ENCODE measurements around the gene RNF112.
"Not testable (repeated sequence)": the region's sequence is repeated elsewhere in the genome, so short reads cannot be mapped to it uniquely, and the experiment has no call there.

RNF112 gene

DNA sequence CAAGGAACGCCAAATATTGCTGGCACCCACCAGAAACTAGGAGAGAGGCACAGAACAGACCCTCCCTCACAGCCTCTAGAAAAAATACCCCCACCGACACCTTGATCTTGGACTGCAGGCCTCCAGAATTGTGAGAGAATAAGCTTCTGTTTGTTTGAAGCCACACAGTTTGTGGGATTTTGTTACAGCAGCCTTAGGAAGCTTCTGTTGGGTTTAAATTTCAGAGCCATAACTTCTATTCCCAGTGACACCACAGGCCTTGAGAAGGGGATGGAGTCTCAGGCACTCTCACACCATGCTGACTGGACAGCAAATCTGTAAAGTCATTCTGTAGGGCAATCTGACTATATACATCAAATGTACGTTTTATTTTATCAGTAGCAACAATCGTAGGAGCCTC lies 38.6 kb downstream of the RNF112 start:
- DNase-seq: no peak

DNA sequence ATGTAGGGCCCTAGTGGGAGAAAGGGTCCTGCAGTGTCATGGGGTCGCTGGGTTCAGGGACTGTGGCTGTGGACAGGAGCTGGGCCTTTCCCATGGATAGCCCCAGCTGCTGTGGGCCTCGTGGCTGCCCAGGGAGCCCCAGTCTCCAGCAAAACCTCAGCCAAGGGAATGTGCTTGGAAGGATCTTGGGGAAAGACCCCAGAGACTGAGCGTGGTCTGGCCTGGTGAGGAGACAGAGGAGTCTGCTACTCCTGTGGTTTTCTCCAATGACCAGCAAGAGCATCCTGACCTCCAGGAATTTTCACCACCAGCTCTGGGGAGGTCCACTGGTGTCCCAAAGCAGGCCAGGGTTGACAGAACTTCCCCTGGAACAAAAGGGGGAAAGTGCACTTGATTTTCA lies 42.3 kb downstream of the RNF112 start:
- DNase-seq: no peak

DNA sequence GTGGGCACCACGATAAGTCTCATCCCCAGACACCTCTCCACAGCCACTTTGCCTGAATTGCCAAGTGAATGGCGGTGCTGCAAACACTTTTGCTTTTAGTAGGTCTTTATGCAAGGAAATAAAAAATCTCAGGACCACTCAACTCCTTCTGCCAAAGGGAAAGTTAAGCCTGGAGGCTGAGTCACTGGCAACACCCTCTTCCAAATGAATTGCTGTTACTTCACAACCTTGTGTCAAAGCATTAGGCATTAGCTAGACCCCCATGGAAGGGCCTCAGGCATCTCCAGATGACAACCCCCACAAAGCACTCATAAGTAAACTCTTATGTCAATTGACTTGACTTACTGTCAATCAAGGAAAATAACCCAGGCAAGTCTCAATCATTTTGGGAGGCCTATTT lies 43.0 kb downstream of the RNF112 start:
- DNase-seq: no peak

DNA sequence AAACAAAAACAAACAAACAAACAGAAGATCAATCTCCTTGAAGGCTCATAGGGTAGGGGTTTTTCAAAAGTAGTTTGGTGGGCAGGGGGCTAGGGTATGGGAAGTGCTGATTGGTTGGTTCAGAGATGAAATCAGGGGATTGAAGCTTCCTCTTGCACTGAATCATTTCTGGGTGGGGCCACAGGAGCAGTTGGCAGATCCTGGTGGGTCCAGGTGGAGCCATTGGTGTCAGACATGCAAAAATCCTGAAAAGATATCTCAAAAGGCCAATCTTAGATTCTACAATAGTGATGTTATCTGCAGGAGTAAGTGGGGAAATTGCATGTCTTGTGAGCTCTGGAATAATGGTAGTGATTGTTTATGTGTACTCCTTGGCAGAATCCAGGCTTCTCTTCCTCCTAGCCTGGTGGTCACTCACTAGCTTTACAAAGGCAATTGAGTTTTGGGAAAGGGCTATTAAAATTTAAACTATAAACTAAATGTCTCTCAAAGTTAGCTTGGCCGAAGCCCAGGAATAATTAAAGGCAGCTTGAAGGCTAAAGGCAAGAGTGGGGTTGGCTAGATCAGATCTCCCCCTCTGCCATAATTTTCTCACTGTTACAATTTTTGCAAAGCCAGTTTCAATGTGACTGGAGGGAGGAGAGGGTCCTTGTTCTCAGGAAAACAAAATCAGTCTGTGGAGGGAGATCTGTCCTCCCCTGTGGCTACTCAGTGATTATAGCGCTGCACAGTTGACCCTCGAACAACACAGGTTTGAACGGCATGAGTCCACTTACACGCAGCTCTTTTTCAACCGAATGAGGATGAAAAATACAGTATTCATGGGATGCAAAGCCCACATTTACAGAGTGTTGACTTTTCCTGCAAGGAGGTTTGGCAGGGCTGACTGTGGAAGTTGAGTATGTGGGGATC lies 45.2 kb downstream of the RNF112 start:
- DNase-seq: no peak

DNA sequence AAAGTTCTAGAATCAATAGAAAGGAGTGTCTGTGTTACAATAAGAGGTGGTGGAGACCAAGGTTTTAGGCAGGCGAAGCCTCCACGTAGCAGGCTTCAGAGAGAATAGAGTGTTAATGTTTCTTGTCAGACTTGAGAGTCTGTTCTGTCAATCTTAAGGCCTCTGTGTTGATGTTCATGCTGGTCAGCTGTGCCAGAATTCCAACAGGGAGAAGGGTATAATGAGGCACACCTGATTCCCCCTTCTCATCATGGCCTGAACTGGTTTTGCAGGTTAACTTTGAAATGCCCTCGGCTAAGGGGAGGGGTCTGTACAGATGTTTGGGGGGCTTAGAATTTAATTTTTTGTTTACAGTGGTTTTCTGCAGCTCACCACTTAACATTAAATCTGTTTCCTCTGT lies 46.0 kb downstream of the RNF112 start:
- no peak for DNase-seq

DNA sequence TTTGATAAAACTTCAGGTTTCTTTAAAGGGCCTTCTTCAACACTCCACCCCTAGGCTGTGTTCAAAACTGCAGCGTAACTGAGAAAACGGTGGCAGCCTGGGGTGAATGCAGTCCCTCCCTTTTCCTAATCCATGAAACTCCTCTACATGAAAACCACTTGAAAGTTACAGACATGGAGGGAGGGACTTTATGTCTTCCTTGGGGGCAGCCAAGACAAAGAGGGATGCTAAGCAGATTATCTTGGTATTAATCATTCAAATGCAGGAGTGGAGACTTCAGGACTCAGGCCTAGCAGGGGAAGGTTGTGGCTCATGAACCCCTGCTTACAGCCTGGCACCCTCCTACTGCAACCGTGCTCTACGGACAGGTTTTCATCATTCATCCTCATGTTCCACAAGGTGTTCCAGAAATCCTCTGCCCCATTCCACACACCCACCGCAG lies 46.8 kb downstream of the RNF112 start:
- DNase-seq: no peak

DNA sequence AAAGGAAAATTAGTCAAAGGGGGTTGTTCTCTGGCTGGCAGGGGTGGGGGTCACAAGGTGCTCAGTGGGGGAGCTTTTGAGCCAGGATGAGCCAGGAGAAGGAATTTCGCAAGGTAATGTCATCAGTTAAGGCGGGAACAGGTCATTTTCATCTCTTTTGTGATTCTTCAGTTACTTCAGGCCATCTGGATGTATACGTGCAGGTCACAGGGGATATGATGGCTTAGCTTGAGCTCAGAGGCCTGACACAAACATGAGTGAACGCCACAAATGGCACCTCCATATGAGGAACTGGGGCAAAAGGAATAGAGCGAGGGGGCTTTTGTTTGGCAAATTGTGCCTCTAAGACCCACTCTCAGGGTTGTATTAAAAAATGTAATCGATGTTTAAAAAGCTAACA lies 47.4 kb downstream of the RNF112 start:
- not testable (repeated sequence) for DNase-seq

DNA sequence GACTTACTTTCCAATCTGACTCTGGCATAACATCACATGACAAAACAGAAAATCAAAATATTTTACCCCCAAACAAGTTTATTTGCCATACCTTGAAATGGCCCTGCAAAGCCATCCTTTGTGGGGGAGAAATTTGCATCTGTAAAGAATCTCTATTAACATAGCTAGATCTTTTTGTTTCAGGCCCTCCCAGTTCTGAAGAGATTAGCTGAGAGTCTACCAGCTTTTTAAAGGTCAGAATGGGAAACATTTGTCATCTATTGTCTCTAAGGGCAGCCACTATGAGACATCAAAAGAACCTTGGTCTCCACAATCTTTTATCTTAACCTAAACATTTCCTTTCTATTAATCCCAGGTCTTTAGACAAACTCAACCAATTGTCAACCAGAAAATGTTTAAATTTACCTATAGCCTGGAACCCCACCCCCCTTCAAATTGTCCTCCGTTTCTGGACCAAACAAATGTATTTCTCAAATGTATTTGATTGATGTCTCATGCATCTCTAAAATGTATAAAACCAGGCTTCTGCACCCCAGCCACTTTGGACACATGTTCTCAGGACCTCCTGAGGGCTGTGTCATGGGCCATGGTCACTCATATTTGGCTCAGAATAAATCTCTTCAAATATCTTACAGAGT lies 48.1 kb downstream of the RNF112 start:
- not testable (repeated sequence) for DNase-seq

DNA sequence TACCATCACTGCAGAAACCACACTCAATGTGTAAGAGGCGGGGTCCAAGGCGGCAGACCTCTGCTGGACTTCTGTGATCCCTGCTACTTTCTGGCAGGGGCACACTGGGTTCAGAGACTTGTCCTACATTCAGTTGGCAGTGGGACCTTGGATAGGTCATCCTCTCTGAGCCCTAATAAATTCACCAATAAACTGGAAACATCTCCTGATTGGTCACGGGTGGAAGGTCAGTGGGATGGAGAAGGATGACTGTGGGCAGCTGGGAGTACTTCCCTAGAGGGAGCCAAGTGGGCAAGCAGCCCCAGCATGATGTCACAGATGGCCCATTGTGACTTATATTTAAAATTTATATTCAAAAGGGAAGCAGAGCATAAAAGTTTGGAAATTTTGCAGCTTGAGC lies 49.7 kb downstream of the RNF112 start:
- peak; percentile 78 to 89 for DNase-seq

DNA sequence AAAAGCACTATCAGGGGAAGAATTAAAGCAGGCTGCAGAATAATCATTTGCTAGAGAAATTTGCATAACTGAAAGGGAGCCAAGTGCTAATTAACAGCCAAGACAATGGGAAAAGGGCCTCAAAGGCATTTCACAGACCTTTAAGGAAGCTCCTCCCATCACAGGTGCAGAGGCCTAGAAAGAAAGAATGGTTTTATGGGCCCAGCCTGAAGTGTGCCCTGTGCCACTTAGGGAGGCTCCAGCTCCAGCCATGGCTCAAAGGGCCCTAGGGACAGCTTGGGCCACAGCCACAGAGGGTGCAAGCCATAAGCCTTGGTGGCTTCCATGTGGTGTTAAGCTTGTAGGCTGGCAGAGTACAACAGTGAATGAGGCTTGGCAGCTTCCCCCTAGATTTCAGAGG lies 50.1 kb downstream of the RNF112 start:
- no peak for DNase-seq

DNA sequence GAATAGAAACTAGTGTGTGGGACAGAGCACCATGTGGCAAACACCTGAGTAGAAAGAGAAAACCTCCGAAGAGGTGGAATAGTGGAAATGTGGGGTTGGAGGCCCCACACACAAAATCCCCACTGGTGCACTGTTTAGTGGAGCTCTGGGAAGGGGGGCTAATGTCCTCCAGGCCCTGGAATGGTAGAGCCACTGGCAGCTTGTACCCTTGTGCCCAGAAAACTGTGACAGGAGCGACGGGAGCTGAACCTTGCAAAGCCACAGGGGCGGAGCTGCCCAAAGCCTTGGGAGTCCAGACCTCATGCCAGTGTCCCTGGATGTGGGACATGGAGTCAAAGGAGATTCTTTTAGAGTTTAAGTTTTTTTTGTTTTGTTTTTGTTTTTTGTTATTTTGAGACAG lies 50.6 kb downstream of the RNF112 start:
- no peak for DNase-seq

DNA sequence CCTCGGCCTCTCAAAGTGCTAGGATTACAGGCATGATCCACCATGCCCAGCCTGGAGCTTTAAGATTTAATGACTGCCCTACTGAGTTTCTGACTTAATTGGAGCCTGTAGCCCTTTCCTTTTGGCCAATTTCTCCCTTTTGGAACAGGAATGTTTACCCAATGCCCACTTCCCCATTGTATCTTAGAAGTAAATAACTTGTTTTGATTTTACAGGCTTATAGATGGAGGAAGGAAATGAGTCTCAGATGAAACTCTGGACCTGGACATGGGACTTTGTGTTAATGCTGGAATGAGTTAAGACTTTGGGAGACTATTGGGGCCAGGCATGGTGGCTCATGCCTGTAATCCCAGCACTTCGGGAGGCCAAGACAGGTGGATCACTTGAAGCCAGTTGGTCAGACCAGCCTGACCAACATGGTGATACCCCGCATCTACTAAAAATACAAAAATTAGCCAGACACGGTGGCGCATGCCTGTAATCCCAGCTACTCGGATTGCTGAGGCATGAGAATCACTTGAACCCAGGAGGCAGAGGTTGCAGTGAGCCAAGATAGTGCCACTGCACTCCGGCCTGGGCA lies 51.5 kb downstream of the RNF112 start:
- peak; percentile 57 to 58 for DNase-seq

DNA sequence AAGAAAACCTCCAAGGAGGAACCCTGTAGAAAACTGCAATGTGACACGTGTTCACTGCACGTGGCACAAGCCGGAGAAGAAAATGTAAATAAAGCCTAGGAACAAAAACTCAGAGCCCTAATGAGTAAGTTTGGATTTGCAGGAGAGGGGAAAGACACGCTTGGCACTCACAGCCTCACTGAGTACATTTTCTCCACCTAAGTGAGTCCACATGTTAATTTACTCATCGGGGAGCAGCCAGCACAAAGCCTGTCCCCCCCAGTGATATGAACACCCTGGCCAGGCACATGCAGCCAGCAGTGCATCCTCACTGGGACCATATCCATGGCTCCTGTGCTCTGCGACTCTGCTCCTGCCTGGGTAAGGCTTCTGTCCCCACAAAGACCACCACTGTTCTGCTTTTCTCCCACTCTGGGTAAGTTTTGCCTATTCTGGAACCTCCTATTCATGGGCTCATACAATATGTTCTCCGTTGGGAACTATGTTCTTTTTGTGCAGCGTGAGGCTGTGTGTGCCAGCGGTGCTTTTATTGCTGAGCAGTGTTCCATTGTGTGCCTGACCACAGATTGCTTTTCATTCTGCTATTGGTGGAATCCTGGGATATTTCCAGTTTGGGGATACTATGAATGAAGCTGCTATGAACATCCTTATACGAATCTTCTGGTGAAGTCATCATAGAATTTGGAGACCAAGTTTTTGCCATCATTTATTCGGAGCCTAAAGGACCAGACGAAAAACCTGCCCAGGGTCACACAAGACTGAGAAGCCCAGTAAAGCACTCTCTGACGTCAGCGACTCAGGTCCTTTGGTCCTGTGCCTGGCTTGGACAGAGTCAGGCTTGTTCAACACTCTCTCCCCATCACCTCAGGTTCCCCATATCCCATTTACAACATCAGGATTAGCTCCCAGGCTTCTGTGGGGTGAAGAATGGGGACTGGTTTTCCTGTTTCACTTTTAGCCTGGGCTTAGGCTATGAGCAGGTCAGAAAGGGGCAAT lies 53.3 kb downstream of the RNF112 start:
- DNase-seq: peak; percentile 28 to 36

All from inflammatory macrophage (primary cell).